GM18508 (cell line): Measurements from ENCODE around the gene IPPK.
"Not testable (repeated sequence)": the region's sequence is repeated elsewhere in the genome, so short reads cannot be mapped to it uniquely, and the experiment has no call there.

ENCODE experiments used
- ATAC-seq: cut with Tn5 transposase; IDR thresholded peaks from one replicate; pipeline ENCODE4 v1.9.1; 2021; ENCODE audit warnings: moderate number of reproducible peaks; ENCODE audit not compliant: insufficient read depth, unreplicated experiment

IPPK gene

DNA sequence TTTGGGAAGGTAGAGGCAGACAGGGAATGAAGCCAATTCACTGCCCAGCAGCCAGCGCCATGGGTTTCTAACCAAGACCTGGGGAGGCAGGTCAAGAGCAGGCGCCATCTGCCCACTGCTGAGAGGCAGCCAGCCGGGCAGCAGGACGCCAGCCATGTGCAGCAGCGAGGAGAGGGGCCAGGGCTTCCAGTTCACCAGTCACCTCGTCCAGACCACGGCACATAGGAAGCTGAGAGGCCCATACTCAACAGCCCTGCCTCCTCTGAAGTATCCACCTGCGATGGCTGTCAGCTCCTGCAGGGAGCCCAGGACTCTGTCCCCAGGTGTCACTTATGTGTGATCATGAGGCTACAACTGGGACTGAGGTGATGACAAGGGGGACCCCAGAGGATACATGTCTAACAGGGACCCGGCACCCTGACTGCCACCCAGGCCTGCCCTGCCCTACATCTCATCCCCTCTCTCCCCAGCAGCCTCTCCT is 30.1 kb downstream of the IPPK start:
- no peak for ATAC-seq

DNA sequence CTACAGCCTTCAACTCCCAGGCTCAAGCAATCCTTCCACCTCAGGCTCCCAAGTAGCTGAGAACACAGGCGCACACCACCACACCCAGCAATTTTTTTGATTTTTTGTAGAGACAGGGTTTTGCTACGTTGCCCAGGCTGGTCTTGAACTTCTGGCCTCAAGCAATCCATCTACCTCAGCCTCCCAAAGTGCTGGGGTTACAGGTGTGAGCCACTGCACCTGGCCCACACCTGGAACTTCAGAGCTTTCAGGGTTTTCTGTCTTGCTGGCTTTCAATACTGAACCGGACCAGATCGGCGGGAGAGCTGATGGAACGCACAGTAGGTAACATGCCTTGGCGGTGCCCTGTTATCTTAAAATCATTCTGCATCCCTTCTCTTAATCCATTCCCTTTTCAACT is 30.8 kb downstream of the IPPK start:
- ATAC-seq, result no peak

DNA sequence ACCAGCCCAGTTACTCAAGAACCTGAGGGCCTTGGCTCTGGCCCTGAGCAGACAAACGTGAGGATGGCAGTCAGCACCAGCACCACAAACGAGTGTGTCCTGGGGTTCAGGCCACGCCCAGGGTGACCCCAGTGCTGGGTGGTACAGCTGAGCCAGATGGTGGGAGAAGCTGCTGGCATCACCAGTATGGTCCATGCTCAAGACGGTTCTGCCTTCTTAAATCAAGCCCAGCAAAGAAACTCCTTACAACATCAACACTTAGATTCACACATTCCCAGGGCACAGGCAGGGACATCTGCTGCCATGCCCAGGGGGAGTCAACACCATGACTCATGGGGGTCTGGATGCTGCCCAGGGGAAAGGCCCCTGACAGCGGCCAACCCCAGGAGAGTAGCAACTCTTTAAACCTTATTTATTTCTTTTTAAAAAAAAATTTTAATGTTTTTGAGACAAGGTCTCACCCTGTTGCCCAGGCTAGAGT is 31.3 kb downstream of the IPPK start:
- ATAC-seq, result no peak

DNA sequence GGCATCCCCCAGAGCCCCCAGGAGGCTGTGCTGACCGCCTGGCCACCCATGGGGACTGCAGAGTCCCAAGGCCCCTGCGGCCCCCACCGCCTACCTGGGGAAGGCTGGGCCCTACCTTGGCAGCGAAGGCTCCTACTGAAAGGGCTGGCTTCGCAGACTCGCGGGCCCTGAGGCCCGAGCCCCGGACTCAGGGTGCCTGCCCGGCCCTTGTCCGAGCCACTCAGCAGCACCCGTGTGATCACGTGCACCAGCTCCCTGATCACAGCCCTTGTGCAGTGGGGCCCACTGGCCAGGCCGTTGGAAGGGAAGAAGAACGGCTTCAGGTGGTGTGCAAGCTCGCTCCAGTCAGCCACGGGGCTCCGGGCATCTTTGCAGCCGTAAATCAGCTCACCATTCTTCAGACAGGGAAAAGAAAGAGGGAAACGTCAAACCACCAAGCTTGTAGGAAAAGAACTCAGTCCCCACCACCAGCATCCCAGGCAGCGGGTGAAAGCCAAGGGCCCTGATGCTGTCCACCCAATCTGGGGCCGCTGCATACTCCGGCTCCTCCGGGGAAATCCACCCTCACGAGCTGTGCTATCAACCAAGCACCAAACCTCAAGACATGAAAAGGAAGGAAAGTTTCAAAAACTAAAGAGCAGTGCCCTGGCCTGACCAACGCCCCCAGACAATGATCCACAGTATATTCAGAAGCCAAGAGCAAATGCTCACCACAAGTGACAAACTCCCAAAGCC is 31.9 kb downstream of the IPPK start:
- ATAC-seq, result no peak

DNA sequence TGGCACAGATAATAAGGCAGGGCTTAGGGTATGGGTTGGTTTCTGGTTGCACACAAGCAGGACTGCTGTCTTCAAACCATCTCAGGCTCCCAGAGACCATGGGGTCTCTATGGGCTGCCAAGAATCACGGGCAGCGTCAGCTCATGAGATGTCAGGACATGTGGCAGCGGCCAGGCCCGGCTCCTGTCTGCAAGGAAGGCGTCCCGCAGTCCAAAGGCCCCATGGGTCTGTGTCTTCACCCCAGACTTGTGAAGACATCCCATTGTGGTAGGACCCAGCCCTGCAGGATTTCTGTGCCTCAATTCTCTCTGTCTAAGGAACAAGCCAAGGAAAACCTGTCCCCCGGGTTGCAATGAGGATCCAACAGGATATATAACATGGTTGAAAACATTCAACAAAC is 32.6 kb downstream of the IPPK start:
- ATAC-seq, result no peak

DNA sequence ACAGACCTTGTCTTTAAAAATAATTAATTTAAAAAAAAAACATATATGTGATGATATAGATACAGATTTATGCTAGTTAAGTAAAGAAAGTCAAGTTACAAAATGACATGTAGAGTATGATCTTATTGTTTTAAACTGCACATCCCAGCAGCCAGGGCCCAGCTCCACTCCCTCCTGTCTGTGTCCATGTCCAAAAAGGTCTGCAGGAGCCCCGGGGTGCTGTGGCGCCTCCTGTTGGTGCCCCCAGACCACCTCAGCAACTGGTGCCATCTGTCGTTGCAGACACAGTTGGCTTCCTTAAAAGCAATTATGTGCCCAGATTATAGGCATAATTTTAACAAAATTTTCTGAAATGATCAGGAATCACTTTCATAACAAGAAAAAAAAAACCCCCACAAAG is 33.3 kb downstream of the IPPK start:
- ATAC-seq, result no peak

DNA sequence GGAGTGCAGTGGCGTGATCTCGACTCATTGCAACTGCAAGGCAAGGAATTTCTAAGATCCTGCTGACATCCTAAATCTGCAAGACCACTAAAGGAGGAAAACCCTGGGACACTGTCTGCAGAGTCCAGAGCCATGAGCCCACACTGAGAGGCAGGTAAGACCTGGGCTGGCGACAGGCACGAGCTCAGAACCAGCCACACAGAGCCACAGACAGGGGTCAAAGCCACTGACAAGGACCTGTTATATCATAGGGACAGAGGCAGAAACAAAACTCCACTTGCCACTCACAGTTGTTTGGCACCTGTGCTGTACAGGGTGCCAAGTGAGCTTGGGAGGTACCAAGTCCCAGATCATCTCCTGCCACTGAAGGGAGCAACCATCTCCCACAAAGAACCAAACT is 34.2 kb downstream of the IPPK start:
- no peak for ATAC-seq

DNA sequence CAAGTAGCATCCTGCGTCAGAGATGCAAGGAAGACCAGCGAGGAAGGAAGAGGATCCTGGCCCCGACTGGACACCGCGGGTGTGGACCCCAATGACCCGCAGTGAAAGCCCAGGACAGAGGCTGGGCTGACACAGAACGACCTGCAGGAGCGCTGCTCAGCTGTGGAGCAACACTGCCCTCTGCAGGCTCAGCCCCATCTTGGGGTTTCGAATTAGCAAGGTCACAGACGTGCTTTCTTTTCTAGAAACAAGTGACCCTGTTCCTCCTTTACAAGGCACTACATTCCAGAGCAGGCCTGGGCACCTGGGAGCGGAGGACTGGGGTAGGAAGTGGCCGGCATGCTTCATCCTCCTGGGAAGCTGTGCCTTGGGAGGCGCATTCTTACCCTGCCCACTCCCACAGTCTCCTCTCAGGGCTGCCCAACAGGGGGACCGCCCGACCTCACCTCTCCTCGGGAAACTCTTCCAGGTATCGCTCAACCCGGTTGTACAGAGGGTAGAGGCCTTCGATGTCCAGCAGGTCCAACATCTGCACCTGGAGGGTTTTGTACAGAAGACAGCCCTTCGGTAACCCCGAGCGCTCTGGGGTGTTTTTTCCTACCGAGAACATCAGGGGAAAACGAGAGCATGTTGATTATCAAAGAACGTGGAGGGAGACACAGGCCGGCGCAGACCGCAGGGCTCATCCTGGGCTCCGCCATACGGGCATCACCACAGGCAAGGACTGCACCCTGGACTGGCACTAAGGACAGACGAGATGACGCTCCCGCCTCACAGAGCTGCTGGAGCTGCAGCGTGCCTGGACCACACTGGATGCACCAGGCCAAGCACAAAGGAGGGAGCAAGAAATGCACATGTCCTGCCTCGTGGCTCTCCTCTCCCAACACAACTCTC is 35.0 kb downstream of the IPPK start:
- no peak for ATAC-seq

DNA sequence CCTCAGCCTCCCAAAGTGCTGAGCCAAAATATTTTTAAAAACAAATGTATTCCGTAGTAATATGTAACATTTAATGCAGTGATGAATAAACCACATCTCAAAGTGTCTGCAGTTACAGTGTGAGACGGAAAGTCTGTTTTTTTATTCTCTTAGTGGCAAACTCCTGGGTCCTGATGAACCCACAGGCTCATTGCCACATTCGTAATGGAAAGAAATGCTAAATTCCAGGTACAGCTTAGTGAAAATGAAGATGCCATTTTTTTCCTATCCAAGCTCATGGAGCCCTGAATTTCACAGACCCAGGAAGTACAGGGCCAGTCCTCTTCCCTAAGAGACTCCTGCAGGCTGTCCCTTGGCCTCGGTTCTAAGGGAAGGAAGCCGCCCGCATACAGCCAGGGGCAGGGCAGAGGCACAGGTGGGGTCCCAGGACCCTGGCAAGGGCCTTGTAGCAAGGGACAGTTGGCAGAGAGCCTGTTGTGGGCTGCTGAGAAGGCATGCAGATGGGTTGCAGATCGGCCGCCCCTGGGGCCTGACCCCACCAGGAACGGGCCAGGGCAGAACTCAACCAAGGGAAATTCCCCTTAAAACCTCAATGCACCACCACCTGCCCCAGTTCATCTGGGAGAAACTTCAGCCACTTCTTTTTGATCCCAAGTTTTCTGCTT is 36.2 kb downstream of the IPPK start:
- ATAC-seq, result no peak

DNA sequence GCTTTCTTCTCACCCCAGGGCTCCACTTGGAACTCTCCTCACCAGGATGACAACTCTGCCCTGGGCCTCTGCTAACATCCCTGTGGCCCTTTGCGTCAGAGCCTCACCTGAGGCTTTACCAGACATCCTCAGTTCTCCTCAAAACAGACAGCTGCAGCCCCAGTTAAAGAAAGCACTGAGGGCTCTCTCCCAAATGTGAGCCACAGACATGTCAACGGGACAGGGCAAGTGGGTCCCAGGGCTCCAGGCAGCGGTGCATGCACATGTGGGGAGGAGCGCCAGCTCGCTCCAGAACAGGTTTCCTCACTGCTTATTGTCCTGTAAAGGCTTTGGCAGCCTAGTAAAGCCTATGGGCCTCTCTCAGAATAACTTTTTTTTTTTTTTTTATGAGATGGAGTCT is 37.3 kb downstream of the IPPK start:
- ATAC-seq, result no peak

DNA sequence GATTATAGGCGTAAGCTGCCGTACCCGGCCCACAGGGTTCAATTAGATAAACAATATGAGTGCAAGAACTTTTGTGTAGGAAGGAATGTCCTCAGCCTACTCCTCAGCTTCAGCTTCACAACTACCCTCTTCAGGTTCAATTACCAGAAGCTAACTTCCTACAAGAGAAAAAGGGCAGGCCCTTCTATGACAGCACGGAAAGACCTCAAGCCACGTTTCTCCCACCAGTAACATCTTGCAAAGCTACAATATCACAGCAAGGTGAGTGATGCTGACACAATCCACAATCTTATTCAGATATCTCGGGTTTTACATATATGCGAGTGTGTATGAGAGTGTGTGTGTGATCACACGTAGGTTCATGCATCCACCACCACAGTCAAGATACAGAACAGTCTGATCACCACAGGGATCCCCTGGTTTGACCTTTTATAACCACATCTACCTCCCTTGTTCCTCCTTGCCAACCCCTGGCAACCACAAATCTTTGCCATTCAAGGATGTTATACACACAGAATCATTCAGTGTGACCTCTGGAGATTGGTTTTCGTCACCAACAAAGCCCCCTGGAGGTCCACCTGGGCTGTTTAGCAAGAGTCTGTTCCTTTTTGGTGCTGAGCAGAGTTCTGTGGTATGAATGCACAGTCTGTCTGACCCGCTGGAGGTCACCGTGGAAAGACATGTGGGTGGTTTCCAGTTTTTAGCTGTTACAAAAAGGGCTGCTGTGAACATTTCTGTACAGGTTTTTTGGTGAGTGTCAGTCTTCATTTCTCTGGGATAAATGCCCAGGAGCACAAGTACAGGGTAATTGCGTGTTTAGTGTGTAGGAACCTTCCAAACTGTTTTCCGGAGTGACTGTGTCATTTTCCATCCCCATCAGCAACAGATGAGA is 38.2 kb downstream of the IPPK start:
- no peak for ATAC-seq

DNA sequence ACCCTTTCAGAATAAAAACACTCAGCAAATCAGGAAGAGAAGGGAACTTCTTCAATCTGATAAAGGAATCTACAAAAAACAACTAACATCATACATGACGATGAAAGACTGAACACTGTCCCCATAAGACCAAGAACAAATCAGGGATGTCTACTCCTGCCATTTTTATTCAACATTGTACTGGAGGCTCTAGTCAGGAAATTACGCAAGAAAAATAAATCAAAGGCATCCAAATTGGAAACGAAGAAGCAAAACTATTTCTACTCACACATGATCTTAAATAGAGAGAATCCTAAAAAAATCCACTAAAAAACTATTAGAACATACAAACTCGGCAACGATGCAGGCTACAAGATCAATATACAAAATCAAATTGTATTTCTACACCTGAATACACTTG is 42.3 kb downstream of the IPPK start:
- no peak for ATAC-seq

DNA sequence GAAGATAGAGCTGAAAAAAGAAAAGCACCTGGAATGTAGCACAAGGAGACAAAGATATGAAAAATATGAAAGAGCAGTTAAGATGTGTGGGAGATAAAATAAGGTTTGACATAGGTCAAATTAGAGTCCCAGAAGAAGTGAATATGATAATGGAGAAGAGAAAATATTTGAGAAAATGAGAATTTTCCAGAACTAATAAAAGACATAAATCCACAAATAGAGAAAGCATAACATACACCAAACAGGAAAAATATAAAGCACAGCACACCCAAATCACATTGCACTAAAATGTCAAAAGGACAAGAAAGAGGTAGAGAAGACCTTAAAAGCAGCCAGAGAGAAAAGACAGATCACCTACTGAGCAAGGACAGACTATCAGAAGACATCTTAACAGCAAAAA is 43.4 kb downstream of the IPPK start:
- ATAC-seq, result no peak

DNA sequence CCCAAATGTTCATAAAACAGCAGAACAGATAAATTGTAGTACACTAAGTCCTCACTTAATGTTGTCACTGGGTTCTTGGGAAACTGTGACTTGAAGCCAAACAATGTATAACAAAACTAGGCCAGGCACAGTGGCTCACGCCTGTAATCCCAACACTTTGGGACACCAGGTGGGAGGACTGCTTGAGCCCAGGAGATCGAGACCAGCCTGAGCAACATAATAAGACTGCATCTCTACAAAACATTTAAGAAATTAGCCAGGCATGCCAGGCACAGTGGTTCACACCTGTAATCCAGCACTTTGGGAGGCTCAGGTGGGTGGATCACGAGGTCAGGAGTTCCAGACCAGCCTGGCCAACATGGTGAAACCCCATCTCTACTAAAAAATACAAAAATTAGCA is 46.0 kb downstream of the IPPK start:
- ATAC-seq, result not testable (repeated sequence)

DNA sequence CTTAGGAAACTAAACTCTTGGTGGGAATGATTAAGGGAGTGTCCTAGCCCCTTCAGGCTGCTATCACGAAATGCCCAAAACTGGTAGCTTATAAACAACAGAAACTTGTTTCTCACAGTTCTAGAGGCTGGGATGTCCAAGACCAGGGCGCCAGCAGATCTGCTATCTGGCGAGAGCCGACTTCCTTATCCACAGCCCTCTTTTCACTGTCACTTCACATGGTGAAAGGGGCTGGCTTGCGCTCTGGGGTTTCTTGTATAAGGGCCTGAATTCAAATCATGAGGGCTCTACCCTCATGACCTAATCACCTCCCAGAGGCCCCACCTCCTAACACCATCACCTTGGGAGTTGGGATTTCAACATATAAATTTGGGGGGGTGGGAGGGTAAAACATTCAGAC is 49.1 kb downstream of the IPPK start:
- ATAC-seq, result no peak

DNA sequence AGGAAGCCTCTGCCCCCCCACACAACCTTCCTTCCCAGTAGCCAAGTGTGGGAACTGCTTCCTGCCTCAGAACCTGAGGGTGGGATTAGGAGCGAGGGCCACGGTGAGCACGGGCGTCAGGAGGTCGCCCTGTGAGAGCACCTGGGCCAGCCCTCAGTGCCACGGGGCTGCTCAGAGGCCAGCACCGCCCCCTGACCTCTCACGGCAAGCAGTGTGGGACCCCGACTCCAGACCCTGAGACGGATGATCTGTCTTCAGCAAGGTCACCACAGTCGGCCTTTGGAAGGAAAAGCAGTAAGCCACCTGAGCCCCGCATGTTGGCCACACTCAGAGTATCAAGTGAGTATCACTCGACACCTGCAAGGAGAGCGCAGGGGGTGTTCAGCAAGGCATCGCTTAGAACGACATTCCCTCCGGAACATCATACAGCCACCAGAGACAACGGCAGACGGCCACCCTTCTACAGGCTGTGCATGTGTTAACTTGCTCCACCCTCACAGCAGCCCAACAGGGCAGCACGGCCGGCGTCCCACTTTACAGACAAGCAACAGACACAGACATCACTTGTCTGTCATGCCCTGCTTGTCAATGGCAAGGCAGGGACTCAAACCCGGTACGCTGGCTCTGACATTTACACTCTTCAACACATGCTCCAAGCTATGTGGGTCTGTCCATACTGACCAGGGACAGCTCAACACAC is 50.2 kb downstream of the IPPK start:
- no peak for ATAC-seq

DNA sequence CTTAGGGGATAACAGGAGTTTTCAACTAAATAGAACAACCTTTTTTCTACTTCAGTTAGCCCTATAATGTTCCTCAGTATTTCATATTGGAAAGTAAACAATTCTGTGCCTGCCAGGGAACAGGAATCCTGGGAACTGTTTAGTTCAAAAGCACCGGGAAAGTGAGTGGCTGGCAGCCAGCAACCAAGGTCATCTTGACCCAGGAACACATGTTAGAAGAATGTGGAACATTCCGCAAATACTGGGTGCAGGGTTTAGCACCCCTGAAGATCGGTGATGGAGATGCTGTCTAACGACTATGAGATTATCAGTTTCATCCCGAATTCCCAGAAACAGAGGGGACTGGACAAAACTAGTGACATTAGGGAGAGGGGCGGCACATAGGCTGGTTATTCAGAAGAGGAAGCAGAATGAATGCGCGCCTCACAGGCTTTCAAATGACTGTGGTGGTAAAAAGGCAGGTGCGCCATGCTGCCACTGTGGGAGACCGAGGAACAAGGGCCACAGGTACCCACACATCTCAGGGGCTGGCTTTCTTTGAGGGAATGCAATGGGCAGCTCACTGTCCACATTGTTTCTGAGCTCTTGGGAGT is 51.2 kb downstream of the IPPK start:
- ATAC-seq, result no peak

DNA sequence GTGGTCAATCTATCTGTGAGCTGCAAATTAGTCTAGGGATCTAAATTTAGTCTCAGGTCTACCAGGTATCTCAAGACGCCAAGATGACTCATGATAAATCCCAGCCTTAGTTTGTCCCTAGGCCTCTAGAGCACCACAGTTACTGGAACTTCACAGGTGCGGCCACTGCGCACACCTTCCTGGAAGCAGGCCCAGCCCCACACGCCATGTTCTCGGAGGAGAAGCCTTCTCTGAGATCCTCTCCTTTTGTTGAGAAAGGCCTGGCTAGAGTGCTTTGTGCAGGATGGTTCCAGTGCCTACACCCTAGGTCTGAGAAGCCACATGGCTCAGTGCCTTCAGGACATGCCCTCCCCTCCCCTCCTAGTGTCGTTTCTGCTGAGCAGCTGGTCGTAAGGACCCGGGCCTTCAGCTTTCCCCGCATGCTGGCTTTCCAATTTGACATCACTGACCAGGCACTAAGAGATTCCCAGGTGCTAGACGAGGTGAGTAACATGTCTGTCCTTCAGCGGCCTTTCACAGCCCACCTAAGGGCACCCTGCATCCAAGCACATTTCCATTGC is 51.9 kb downstream of the IPPK start:
- no peak for ATAC-seq
